NCI-H146 treated with DMSO at 0.1 percent for 48 hours (cell line): ENCODE results near the gene STIM2.

ENCODE experiments used
- DNase-seq: peaks from one replicate; lab custom pipeline; 2025; ENCODE audit not compliant: unreplicated experiment; lab: John Stamatoyannopoulos, UW

Gene STIM2

GRCh38 chr4:26999689-27000088 lies 139.0 kb downstream of the STIM2 start:
- DNase-seq, result no peak

GRCh38 chr4:27000122-27000521 lies 139.5 kb downstream of the STIM2 start:
- no peak for DNase-seq

GRCh38 chr4:27000820-27001219 lies 140.2 kb downstream of the STIM2 start:
- DNase-seq, result no peak

DNA sequence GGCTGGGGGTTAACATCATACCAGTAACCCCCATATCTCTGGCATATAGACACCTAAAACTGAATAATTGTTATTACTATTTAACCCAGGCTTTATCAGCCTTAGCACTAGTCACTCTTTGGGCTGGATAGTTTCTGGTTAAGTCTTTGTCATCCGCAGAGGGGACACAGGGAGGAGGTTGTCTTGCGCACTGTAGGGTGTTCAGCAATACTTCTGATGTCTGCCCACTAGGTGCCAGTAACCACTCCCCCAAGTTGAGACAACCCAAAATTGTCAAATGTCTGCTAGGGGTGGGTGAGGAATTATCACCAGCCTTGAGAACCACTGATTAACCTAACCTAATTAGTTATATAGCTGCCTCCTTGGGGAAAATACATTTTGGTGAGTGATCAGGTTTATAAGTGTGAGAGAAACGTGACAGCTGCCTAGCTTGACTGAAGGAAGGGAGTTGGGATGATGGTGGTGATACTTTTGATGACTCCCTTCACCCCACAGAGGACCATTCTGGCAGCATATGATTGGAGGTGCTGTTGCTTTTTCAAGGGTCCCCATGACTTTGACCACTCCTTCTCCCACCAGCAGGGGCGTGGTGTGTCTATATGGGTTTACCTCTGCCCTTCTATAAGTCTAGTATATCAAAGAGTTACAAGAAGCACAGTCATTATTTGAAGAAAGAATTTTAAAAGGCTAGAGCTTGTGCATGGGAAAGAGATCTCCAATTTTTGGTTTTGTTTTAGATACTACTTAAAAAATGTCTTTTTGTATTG lies 140.9 kb downstream of the STIM2 start:
- no peak for DNase-seq

GRCh38 chr4:27003642-27004113 lies 143.0 kb downstream of the STIM2 start:
- DNase-seq, result no peak

DNA sequence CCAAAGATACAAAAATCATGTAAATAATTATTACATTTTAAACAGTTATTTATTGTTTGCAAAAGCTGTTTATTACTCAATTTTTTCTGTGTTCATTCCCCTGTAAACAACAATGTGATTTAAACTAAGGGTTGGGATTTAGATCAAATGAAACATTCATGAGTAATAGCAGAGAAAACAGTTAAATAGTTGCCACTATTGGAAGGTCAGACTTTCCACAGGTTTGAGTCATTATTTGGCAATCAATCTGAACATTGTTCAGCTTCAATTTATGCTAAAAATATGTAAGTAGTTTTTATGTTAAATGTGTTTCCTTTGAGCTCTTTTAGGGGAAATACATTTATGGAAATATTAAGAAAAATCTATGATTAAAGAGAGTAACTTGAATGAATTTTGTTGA lies 144.9 kb downstream of the STIM2 start:
- DNase-seq, result no peak

DNA sequence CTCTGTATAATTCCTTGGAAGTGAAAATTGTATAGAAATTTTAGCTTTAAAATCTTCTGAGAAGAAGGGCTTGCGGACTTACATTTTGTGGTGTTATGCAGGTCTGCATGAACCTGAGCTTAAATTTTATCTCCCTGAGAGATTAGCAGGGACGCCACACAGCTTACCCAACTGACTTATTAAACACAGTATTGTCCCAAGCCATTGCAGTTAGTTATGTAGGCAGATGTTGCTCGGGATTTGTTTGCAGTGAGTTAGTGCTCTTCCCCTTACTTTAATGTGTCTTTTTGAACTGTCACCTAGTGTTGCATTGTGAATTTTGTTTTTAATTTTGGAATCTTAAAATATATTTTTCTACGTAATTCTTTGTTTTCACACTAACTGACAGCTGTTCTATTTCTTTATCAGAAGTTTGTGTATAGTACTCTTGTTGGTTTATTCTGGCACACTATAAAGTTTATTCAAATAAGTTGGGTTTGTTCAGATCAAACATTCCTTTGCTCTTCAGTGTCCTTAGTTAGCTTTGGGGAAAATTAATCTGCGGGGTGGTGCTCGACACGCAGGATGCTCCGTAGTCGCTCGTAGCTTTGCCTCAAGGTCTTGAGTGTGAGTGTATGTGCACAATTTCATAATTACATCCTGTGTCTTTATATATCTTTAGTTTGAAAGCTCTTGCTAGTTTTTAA lies 145.4 kb downstream of the STIM2 start:
- DNase-seq, result no peak

DNA sequence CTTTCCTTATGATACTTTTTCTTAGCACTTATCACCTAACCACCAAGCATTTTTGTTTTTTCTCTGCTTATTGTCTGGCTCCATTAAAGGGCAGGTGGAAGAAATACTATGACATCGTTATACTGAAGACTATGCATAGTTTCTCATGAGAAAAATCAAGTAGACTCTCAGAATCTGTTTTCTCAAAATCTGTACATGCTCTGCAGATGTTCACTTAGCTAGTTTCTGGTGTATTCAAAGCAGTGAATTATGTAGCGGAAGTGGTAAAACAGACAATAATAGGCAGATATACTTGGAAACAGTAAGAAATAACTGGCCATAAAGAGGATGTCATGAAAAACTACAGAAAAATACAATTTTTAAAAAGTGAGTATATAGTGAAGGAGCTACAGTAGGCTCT lies 146.0 kb downstream of the STIM2 start:
- DNase-seq, result no peak

- no peak for DNase-seq
Measured at GRCh38 chr4:27007507-27007906, 146.9 kb downstream of the STIM2 start.

- no peak for DNase-seq
Measured at GRCh38 chr4:27008679-27009078, 148.0 kb downstream of the STIM2 start.

- DNase-seq, result no peak
Measured at GRCh38 chr4:27009539-27009938, 148.9 kb downstream of the STIM2 start.

DNA sequence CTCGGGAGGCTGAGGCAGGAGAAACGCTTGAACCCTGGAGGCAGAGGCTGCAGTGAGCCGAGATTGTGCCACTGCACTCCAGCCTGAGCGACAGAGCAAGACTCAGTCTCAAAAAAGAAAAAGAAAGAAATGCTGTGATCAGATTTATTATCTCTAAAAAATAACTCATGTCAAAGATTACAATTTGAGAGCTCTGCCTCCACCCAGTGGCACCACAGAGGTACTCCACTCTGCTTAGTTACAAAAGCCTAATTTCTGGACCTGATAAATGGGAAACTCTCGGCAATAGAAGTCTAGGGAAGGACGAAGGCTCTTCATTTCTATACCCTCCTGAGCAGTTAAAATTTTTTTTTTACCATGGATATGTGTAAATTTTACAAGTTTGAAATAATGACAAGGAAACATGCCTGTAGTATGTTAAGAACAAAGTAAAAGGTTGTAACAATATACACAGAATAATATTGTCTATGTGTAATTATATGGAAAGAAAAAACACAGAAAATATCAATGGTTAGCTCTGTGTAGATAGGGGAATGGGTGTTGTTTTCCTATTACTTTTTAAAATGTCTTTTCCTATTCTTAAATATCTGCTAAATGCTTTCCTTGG lies 149.8 kb downstream of the STIM2 start:
- DNase-seq, result peak; percentile 30

DNA sequence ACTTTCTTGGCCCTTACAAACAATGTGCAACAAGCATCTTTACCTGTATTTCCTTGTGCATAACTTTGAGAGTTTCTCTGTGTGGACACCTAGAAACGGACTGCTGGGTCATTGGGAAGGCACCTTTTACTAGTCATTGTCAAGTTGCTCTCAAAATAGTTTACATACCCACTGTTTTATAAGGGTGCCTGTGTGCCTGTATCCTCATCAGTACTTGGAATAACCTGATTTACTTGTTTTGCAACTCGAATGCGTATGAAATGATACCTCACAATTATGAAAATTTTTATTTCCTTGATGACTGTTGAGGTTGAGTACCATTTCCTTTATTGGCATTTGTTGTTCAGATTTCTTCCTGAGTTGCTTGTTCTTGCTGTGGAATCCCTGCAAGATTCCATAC lies 150.8 kb downstream of the STIM2 start:
- no peak for DNase-seq

DNA sequence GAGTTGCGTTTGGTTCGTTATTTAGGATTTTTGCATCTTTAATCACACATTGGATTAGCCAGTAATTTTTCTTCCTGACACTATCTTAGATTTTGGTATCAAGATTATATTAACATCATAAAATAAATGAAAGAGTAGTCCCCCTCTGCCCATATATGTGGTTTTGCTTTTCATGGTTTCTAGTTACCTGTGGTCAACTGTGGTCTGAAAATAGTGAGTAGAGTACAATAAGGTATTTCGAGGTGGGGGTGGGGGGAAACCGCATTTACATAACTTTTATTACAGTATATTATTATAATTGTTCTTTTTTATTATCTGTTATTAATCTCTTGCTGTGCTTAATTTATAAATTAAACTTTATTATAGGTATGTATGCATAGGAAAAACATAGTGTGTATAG lies 152.4 kb downstream of the STIM2 start:
- DNase-seq, result no peak

GRCh38 chr4:27016551-27016950 lies 155.9 kb downstream of the STIM2 start:
- DNase-seq, result no peak

DNA sequence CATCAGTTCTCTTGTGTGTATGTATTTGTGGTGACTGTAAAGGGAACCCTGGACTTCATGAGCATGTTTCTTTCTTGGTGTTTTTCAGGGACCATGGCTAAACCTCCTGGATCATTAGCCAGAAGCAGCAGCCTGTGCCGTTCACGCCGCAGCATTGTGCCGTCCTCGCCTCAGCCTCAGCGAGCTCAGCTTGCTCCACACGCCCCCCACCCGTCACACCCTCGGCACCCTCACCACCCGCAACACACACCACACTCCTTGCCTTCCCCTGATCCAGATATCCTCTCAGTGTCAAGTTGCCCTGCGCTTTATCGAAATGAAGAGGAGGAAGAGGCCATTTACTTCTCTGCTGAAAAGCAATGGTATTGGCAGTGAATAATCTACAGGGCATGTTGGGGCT lies 157.0 kb downstream of the STIM2 start:
- DNase-seq, result no peak

DNA sequence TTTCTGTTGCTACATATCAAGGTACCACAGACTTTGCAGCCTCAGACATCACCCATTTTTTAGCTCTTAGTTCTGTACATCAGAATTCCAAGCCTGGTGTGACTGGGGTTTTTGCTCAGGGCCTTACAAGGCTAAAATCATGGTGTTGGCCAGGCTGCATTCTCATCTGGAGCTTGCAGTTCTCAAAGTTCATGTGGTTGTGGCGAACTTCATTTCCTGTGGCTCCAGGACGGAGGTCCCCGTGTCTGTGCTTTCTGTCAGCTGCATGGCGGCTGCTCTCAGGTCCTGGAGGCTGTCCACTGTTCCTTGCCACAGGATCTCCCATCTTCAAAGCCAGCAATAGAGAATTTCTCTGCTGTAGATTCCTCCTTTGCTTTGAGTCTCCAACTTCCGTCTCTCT lies 157.4 kb downstream of the STIM2 start:
- DNase-seq, result no peak

DNA sequence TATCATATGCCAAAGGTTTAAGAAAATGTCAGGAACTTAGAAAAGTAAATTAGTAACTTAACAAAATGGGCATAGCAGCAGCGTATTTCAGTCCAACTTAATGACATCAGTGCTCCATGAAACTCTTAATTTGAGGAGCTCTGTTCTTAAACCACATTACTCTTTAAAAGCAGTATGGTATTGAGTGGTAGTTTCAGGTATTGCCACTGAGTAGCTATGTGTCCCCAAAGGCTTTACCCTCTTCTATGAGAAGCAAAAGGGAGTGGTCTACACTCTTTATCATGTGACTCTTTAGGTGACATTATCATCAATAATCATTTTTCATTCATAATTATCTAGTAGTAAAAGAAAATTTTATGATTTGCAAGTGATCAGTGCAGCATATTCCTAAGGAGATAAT lies 158.3 kb downstream of the STIM2 start:
- no peak for DNase-seq

- DNase-seq, result no peak
Measured at GRCh38 chr4:27019766-27020165, 159.1 kb downstream of the STIM2 start.

- DNase-seq, result no peak
Measured at GRCh38 chr4:27020203-27020602, 159.6 kb downstream of the STIM2 start.

DNA sequence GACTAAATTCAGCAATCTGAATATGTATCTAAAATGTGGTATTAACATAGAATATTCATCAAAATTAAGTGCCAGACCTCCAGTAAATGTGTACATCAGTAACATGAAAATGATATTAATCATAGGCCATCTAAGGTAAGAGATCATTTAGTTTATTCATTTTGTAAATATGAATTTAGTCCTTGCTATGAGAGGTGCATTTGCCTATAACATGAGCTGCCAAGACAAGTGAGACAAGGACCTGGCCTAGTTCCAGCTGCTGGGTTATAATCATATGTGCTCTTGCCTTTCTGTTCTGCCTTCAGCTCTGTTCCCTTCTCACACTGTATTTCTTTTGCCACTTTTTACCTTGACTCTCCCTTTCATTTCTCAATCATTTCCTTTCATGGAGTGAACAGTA lies 160.0 kb downstream of the STIM2 start:
- no peak for DNase-seq

- no peak for DNase-seq
Measured at GRCh38 chr4:27022963-27023362, 162.3 kb downstream of the STIM2 start.
